T-helper 2 cell (primary cell): ENCODE measurements around the gene FOXP1.
A peak's percentile ranks its signal among the peaks of the same experiment; 100 is the strongest.
"Not testable (repeated sequence)": the region's sequence is repeated elsewhere in the genome, so short reads cannot be mapped to it uniquely, and the experiment has no call there.

Experiments used
- DNase-seq, 5 experiments: peaks; one replicate each; pipeline versions ENCODE4 v3.0.0 to v3.0.0-alpha.2; 2012 to 2022

The FOXP1 gene

GRCh38 chr3:71447197-71447596, 136.3 kb downstream of the FOXP1 start:
- DNase-seq = no peak

- DNase-seq = no peak
Observed at GRCh38 chr3:71446734-71447133, 136.8 kb downstream of the FOXP1 start.

DNA sequence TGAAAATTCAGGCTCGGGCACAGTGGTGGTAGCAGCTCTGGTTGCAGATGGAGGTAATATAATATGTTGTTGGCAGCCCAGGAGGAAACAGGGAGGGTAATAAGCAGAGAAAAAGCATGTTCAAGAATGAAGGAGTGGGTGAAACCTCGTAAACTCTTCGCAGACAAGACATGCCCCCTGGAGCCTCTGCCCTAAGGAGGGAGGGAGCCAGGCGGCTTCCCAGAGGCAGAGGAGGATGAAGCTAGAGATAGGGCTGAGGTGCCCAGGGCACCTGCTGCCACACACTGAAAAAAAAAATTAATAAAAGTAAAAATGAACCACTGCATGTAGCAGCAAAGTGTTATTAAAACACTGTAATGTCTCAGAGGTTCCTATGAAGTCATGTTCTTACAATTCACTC, 137.3 kb downstream of the FOXP1 start:
- DNase-seq = no peak

GRCh38 chr3:71444861-71445259, 138.7 kb downstream of the FOXP1 start:
- peak in 1 of 5 experiments; percentile 82 for DNase-seq

DNA sequence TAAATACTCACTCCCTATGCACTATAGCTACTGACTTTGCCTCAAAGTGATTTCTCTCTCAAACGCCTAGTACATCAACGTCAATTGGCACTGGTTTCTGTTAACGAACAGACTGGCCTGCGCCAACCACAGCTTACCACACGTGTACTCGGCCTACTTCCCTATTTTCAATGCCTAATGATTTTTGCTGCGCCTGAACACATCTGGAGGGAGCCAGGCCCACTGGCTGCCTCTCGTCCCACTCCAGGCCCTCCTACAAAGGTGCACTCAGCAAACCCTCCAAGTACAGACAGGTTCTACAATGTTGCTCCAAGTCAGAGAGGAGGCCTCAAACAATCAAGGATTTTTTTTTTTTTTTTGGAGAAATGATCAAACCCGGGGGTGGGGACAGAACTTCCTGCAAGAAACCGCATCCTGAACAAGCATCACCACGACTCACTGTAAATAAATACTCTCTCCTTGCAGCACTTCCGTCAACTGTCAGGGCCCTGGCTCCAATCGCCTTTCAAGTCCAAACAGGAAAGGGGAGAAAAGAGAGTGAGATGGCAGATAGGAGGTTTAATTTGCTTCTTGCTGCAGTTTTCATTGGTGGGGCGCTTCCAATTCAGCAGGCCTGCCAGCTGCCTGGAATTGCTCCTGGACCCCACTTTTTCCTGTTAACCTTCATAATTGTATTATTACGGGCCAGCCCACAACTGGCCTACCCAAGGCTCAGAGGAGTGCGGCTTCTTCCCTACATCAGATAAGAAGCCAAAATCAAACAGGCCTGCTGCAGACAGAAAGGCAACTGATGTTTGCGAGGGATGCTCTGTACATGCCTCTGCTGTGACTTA, 139.3 kb downstream of the FOXP1 start:
- peak; percentile 16 to 98 (median 68) for DNase-seq

- DNase-seq = no peak
Observed at GRCh38 chr3:71443332-71443731, 140.2 kb downstream of the FOXP1 start.

DNA sequence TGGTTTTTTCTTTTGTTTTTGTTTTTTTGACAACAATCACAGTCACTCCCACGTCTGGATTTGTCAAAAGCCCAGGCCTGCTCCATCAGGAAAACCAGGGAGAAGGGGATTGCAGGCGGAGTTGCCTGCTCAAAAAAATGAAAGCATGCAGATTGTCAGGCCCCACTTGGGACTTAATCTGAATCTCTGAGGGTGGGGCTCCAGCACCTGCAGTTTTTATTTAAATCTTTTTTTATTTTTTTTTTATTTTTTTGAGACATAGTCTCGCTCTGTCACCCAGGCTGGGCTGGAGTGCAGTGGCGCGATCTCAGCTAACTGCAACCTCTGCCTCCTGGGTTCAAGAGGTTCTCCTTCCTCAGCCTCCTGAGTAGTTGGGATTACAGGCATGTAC, 140.9 kb downstream of the FOXP1 start:
- DNase-seq = no peak

DNA sequence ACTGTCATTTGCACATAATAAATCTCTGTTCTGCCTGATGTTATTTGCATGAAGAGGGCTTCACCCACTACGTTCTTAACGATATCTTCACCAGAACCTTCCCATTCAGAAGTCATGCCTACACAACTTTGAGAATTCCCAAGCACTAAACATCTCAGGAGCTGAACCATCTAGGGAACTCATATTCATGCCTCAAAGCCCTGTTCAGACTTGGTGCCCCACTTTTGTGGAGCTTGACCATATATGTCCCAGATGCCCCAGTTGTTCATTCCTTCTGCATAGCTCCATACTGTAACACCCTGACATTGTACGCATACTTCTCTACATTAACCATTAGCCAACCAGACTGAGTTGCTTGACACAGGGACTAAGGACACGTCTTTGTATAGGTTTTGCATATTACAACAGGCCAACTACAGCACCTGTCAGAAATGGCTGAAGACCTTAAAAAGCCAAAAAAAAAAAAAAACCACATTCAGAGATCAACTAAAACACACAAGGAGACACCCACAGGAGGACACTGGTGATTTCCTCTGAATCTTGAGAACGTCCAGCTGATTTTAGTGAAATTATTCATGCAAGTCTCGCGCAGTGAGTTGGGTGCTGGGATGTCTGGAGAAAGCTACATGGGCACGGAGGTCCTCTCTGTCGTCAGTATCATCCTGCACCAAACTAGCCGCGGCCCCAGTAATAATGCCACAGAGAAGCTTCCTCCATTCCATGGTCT, 141.4 kb downstream of the FOXP1 start:
- DNase-seq = peak in 1 of 5 experiments; percentile 30

DNA sequence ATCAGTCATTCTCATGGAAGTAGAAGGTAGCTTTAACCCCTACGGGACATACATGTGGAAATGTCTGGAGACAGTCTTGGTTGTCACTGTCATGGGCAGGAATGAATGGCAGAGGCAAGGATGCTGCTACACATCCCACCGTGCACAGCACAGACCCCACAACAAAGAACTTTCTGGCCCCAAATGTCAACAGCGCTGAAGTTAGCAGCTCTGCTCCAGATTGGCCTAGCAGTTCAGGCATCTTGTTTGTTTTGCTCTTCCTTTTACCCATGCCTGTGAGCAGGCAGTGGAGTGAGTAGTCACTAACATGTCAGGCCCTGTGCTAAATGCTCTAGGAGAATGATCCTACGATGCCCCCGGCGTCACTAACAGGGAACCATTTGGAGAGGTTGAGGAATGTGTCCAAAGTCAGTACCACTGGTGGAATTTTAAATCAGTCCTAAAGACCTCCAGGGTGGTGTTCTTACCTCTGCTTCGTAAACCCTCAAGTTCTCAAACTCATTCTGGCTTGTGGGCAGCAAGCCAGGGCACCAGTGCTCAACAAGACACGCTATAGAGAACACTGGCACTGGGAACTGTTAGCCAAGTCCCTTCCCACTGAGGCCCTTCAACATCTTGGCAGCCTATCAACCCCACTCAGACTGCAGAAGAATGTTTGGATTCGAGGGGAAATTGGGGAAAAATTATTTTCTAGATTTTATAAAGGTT, 142.2 kb downstream of the FOXP1 start:
- no peak for DNase-seq

GRCh38 chr3:71438904-71439303, 144.6 kb downstream of the FOXP1 start:
- DNase-seq = no peak

DNA sequence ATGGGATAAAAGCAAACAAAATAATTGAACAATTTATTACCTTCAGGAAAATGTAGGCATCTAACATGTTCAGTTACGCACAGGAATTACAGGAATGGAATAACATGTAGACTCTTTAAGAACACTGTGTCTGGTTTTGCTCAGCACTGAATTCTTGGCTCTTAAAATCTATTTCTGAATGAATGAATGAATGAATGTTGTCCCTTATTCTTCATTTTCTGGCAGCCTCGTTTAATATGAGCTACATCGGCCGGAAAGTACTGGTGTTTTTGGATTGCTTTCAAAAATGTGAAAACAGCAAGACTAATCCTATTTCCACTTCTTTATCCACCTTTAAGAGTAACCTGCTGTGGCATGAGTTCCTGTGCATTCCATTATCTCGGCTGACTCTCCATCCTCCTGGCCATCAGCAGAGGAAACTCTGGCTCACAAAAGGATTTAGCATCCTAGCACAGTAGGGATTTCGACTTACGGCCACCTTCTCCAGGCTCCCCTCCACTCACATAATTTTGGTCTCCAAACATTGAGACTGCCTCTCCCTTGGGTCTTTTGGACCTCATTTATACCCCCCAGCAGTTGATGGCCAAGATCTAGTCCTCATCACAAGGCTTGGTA, 145.3 kb downstream of the FOXP1 start:
- DNase-seq = no peak

DNA sequence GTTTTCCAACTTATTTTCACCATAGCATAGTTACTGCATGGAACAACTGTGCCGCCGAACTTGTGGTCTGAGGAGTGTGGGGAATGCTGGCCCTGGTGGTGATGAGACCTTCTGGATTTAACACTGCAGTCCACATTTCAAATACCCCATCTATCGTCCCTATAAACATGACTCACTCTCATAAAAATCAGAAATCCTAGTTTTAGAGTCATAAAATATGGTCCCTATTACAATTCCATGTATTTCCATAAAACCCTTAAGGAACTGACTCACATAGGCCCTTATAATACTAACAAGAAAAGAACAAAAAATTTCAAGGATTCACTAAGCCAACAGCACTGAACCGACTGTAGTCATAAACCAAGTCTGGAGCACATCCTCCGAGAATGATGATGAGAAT, 147.2 kb downstream of the FOXP1 start:
- DNase-seq = no peak

- DNase-seq = not testable (repeated sequence)
Observed at GRCh38 chr3:71435836-71436235, 147.7 kb downstream of the FOXP1 start.

GRCh38 chr3:71433631-71434030, 149.9 kb downstream of the FOXP1 start:
- no peak for DNase-seq

GRCh38 chr3:71432044-71432975, 151.2 kb downstream of the FOXP1 start:
- DNase-seq = peak in 1 of 5 experiments; percentile 58

DNA sequence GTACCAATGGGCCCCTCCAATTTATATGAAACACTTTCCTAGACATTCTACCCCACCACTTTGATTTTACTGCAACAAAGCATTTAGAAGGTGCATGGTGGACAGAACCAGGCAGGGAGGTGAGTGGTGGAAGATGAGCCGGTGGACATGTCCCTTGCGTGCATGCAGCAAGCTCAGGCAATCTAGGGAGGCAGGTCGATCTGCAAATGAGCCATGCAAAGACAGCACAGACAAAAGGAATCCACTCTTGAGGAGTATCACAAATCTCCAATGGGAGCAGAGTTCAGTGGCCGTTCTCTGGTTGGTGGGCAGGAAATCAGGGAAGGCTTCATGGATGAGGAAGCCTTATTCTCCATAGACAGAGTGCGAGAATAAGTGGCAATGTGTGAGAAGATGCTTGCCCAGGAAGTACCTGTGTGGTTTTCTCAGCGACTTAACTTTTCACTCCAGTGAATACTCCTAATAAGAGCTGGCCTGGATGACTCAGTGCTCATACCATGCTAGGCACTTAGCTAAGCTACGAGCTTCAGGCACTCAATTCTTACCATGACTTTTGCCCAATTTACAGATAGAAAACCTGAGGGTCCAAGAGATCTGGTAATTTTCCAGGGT, 152.5 kb downstream of the FOXP1 start:
- no peak for DNase-seq

DNA sequence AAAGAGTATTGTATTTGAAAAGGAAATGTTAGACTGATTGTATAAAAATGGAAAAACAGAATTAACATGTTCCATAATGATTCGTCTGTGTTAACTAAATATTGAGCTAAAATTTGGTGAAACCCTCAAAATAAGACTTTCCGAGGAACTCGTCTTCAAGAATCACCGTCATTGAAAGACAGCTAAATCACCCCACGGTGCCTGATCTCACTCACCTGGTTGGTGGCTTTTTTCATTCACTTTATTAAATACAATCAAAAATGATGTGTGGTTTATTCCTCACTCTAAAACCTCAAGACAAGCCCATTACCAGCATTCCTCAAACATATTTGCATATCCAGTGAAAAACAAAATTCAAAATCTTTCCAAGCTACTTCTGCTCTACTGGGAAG, 153.9 kb downstream of the FOXP1 start:
- DNase-seq = no peak

DNA sequence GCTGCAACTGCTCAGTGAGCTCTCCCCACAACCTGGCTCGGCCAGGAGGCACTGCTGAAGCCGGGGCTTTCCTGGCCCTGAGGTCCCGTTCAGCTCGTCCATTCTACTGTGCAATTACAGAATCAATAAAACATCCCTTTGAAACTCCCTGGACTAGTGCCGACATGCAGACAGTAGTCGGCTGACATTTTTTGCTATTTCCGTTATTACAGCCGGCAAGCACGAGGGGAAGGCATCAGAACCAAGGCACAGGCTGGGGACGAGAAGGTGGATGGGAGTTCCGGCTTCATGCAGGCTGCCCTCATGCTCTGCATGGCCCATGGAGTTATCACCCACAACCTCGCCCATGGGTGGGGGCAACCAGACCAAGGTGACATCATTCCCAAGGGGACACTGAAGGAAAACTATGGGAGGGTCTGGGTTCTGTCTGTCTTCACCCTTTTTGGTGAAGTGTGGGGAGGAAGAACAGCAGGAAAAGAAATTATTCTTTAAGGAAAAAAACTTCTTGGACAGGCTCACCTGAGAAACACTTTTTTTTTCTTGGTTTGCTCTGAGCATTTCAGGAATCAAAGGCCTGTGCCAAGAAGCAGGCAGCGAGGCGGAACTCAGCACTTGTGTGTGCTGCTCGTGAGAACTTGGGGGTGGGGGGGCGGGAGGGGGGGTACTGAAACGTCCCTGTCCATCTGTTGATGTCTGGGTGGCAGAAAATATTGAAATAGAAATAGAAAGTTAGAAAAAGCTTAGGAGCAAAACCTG, 154.5 kb downstream of the FOXP1 start:
- no peak for DNase-seq

GRCh38 chr3:71425491-71426071, 157.9 kb downstream of the FOXP1 start:
- peak in 1 of 5 experiments; percentile 24 for DNase-seq
